H1 (cell line): ENCODE measurements around the gene AFAP1L1. TPM values are rescaled to one million over a fixed set of nuclear protein-coding genes. Genes with fewer than 3 reads are reported as not detected.

ENCODE experiments used
- CTCF ChIA-PET: fragments of 300-600 bp; sonication (Branson Sonifier 250); formaldehyde crosslinking; loops from one replicate; lab custom pipeline; 2021; ENCODE audit not compliant: partially characterized antibody; lab: Charles Lee
- POLR2A ChIA-PET: fragments of 300-600 bp; sonication (Branson Sonifier 250); formaldehyde crosslinking; loops from one replicate; lab custom pipeline; 2021; ENCODE audit warnings: inconsistent platforms; ENCODE audit not compliant: partially characterized antibody; lab: Charles Lee
- DNase-seq, 2 experiments: peaks; one replicate each; pipeline versions ENCODE4 v3.0.0 to v3.0.0-alpha.2; 2010 to 2022; ENCODE audit warnings: low spot score in 2 of 2, low read depth in 1 of 2, mixed read lengths in 1 of 2
- FAIRE-seq: peaks from 2 replicates; lab custom pipeline; 2011; peaks lifted over from hg19 to GRCh38; lab: Jason Lieb, UNC
- H2AFZ ChIP-seq: 2 replicates; pipeline ENCODE4 v1.8.1; 2012; ENCODE audit warnings: low read length, inconsistent platforms
- H2AK5ac ChIP-seq: 2 replicates; pipeline ENCODE4 v1.6.1; 2013; ENCODE audit warnings: low read depth, low read length
- H2BK120ac ChIP-seq: replicated peaks from 2 replicates; pipeline ENCODE3; 2013; ENCODE audit warnings: low read depth, low read length, inconsistent platforms
- H2BK12ac ChIP-seq: 2 replicates; pipeline ENCODE4 v1.6.1; 2013; ENCODE audit warnings: low read depth, low read length
- H2BK15ac ChIP-seq: 2 replicates; pipeline ENCODE4 v1.6.1; 2013; ENCODE audit warnings: low read length
- H2BK20ac ChIP-seq: 2 replicates; pipeline ENCODE4 v1.6.1; 2013; ENCODE audit warnings: low read length
- H2BK5ac ChIP-seq: 2 replicates; pipeline ENCODE4 v1.6.1; 2013; ENCODE audit warnings: low read depth, low read length
- H3K14ac ChIP-seq: 2 replicates; pipeline ENCODE4 v1.6.1; 2013; ENCODE audit warnings: inconsistent platforms; ENCODE audit not compliant: insufficient read length
- H3K18ac ChIP-seq: 2 replicates; pipeline ENCODE4 v1.6.1; 2013; ENCODE audit warnings: low read length; ENCODE audit errors: extremely low read depth
- H3K23ac ChIP-seq: 2 replicates; pipeline ENCODE4 v1.6.1; 2013; ENCODE audit warnings: inconsistent platforms; ENCODE audit not compliant: insufficient read length
- H3K23me2 ChIP-seq: 2 replicates; pipeline ENCODE4 v1.6.1; 2013; ENCODE audit warnings: low read depth, low read length
- H3K27ac ChIP-seq: 2 replicates; pipeline ENCODE4 v1.6.1; 2011; ENCODE audit warnings: low read depth, low read length, inconsistent platforms
- H3K27me3 ChIP-seq, 4 experiments: replicated peaks in 1 of 4; 1 replicate in 1 of 4; 2 replicates in 3 of 4; pipeline versions ENCODE4 v1.6.1 to v1.8.1; 2011 to 2013; ENCODE audit warnings: low read length in 3 of 4, mild to moderate bottlenecking in 3 of 4, inconsistent platforms in 2 of 4, mixed read lengths in 2 of 4, moderate library complexity in 1 of 4; ENCODE audit not compliant: control insufficient read depth in 3 of 4, insufficient read depth in 3 of 4; ENCODE audit errors: extremely low read depth in 1 of 4
- H3K36me3 ChIP-seq, 4 experiments: 2 replicates each; pipeline versions ENCODE4 v1.6.1 to v1.8.1; 2011 to 2013; ENCODE audit warnings: mild to moderate bottlenecking in 4 of 4, low read length in 3 of 4, moderate library complexity in 2 of 4, control low read depth in 1 of 4, inconsistent platforms in 1 of 4; ENCODE audit not compliant: insufficient read depth in 4 of 4, control insufficient read depth in 2 of 4
- H3K4ac ChIP-seq: replicated peaks from 2 replicates; pipeline ENCODE3; 2013; ENCODE audit warnings: low read length, low read depth, mixed read lengths, inconsistent platforms; ENCODE audit not compliant: insufficient read length
- H3K4me1 ChIP-seq, 4 experiments: replicated peaks in 1 of 4; 1 replicate in 1 of 4; 2 replicates in 3 of 4; pipeline versions ENCODE4 v1.6.1 to v1.8.1; 2011 to 2013; ENCODE audit warnings: low read length in 3 of 4, inconsistent platforms in 2 of 4, mixed read lengths in 1 of 4; ENCODE audit not compliant: insufficient read depth in 4 of 4, control insufficient read depth in 3 of 4
- H3K4me2 ChIP-seq, 2 experiments: 2 replicates each; pipeline versions ENCODE4 v1.6.1 to v1.8.1; 2011 to 2013; ENCODE audit warnings: low read depth in 2 of 2, low read length in 2 of 2, control low read depth in 1 of 2, inconsistent platforms in 1 of 2, mild to moderate bottlenecking in 1 of 2; ENCODE audit not compliant: insufficient read depth in 1 of 2
- H3K4me3 ChIP-seq, 4 experiments: fragments of 200-600, 300-600 bp in 1 of 4; sonication (generic), shearing (Covaris generic), sonication (Bioruptor Twin) in 1 of 4; 2 replicates each; pipeline versions ENCODE4 v1.5.1 to v1.8.1; 2011 to 2016; ENCODE audit warnings: low read length in 4 of 4, low read depth in 3 of 4, control low read depth in 2 of 4, inconsistent platforms in 2 of 4, mild to moderate bottlenecking in 2 of 4, mixed read lengths in 1 of 4, moderate library complexity in 1 of 4; ENCODE audit not compliant: insufficient read depth in 2 of 4; ENCODE audit errors: extremely low read depth in 1 of 4
- H3K56ac ChIP-seq: replicated peaks from 2 replicates; pipeline ENCODE3; 2013; ENCODE audit warnings: low read depth, mild to moderate bottlenecking, mixed read lengths, low read length, inconsistent platforms; ENCODE audit not compliant: insufficient read length
- H3K79me1 ChIP-seq: 2 replicates; pipeline ENCODE4 v1.6.1; 2013; ENCODE audit warnings: low read depth, low read length, control low read depth
- H3K79me2 ChIP-seq, 2 experiments: 2 replicates each; pipeline versions ENCODE4 v1.6.1 to v1.8.1; 2012 to 2013; ENCODE audit warnings: low read length in 2 of 2, mild to moderate bottlenecking in 2 of 2, inconsistent platforms in 1 of 2; ENCODE audit not compliant: insufficient read depth in 2 of 2, control insufficient read depth in 1 of 2
- H3K9ac ChIP-seq, 4 experiments: replicated peaks in 1 of 4; 1 replicate in 1 of 4; 2 replicates in 3 of 4; pipeline versions ENCODE4 v1.6.1 to v1.8.1; 2011 to 2013; ENCODE audit warnings: low read depth in 3 of 4, low read length in 3 of 4, control low read depth in 2 of 4, mild to moderate bottlenecking in 2 of 4, moderate library complexity in 2 of 4, inconsistent platforms in 1 of 4; ENCODE audit errors: extremely low read depth in 1 of 4
- H3K9me3 ChIP-seq, 2 experiments: 2 replicates each; pipeline versions ENCODE4 v1.6.1 to v1.8.1; 2012 to 2013; ENCODE audit warnings: mild to moderate bottlenecking in 2 of 2, moderate library complexity in 2 of 2, control low read depth in 1 of 2, inconsistent platforms in 1 of 2, low read depth in 1 of 2, low read length in 1 of 2, mixed read lengths in 1 of 2; ENCODE audit not compliant: insufficient read depth in 2 of 2
- H4K20me1 ChIP-seq, 2 experiments: replicated peaks in 1 of 2; 2 replicates each; pipeline versions ENCODE3 to v1.8.1; 2011 to 2013; ENCODE audit warnings: inconsistent platforms in 2 of 2, low read length in 2 of 2, mild to moderate bottlenecking in 1 of 2; ENCODE audit not compliant: insufficient read depth in 2 of 2, control insufficient read depth in 1 of 2
- H4K5ac ChIP-seq: 2 replicates; pipeline ENCODE4 v1.6.1; 2013; ENCODE audit warnings: low read length, low read depth, mixed read lengths, inconsistent platforms; ENCODE audit not compliant: insufficient read length
- H4K8ac ChIP-seq: 2 replicates; pipeline ENCODE4 v1.8.0; 2013; ENCODE audit warnings: mild to moderate bottlenecking, moderate library complexity, low read length, inconsistent platforms; ENCODE audit not compliant: insufficient read depth; ENCODE audit errors: extremely low read depth
- H4K91ac ChIP-seq: replicated peaks from 2 replicates; pipeline ENCODE3; 2013; ENCODE audit warnings: low read length, mixed read lengths, inconsistent platforms; ENCODE audit not compliant: insufficient read length
- ASH2L ChIP-seq: fragments of 200-600, 300-600 bp; sonication (generic); IDR thresholded peaks from one replicate; pipeline ENCODE4 v1.7.1; 2017; ENCODE audit warnings: low read length
- CBX8 ChIP-seq: fragments of 300-800, 300-1000 bp; sonication (generic); IDR thresholded peaks from 2 replicates; pipeline ENCODE4 v1.7.1; 2016; ENCODE audit warnings: low read depth, low read length, borderline replicate concordance
- CEBPB ChIP-seq: IDR thresholded peaks from 2 replicates; pipeline ENCODE4 v1.6.1; 2012; ENCODE audit warnings: low read depth, low read length
- EP300 ChIP-seq, 2 experiments: IDR thresholded peaks; 1 replicate in 1 of 2; 2 replicates in 1 of 2; pipeline ENCODE4 v1.6.1; 2011 to 2012; ENCODE audit warnings: low read depth in 2 of 2, low read length in 2 of 2, mild to moderate bottlenecking in 2 of 2, borderline replicate concordance in 1 of 2, inconsistent platforms in 1 of 2, moderate library complexity in 1 of 2
- EZH2 ChIP-seq: fragments of 200-600 bp; sonication (generic); IDR thresholded peaks from 2 replicates; pipeline ENCODE4 v1.7.1; 2012; ENCODE audit warnings: low read depth, mild to moderate bottlenecking, moderate library complexity, low read length, inconsistent platforms; ENCODE audit not compliant: severe bottlenecking
- GABPA ChIP-seq: IDR thresholded peaks from 2 replicates; pipeline ENCODE4 v1.6.1; 2011; ENCODE audit warnings: mild to moderate bottlenecking, low read length, moderate library complexity, borderline replicate concordance; ENCODE audit not compliant: insufficient read depth
- KDM5A ChIP-seq: fragments of 200-600 bp; IDR thresholded peaks from 2 replicates; pipeline ENCODE4 v1.7.1; 2012; ENCODE audit warnings: mild to moderate bottlenecking, low read length, inconsistent platforms, mixed read lengths
- MAFK ChIP-seq: IDR thresholded peaks from 2 replicates; pipeline ENCODE4 v1.6.1; 2012; ENCODE audit warnings: low read depth, mild to moderate bottlenecking, improper control_type of control experiment, low read length
- NANOG ChIP-seq: IDR thresholded peaks from 2 replicates; pipeline ENCODE4 v1.6.1; 2011; ENCODE audit warnings: low read length, low read depth, mild to moderate bottlenecking, inconsistent platforms; ENCODE audit not compliant: insufficient read depth, poor library complexity, severe bottlenecking
- PHF8 ChIP-seq: fragments of 200-600 bp; sonication (generic); conservative IDR thresholded peaks from 2 replicates; pipeline ENCODE4 v1.7.1; 2012; ENCODE audit warnings: low read depth, mild to moderate bottlenecking, inconsistent platforms, low read length, moderate library complexity
- RFX5 ChIP-seq: IDR thresholded peaks from 2 replicates; pipeline ENCODE4 v1.6.1; 2011; ENCODE audit warnings: low read depth, low read length, improper control_type of control experiment, borderline replicate concordance
- SIX5 ChIP-seq: IDR thresholded peaks from 2 replicates; pipeline ENCODE4 v1.6.1; 2011; ENCODE audit warnings: mild to moderate bottlenecking, low read depth, low read length
- TAF1 ChIP-seq: IDR thresholded peaks from 2 replicates; pipeline ENCODE4 v1.6.1; 2011; ENCODE audit warnings: mild to moderate bottlenecking, low read depth, low read length
- WGBS, 2 experiments: shearing (Covaris generic) in 1 of 2; methylation state at CpG; one replicate each; pipeline versions ENCODE4 v1.1.6 to v1.1.7; 2013 to 2015; ENCODE audit warnings: low lambda C conversion rate in 2 of 2, mixed read lengths in 2 of 2, inconsistent platforms in 1 of 2, low coverage in 1 of 2, missing lambda C conversion rate in 1 of 2; ENCODE audit not compliant: insufficient replicate concordance in 2 of 2, insufficient coverage in 1 of 2, insufficient read length in 1 of 2; ENCODE audit errors: extremely low coverage in 1 of 2, missing lambda C conversion rate in 1 of 2; 5-methylcytosine and 5-hydroxymethylcytosine counted together
- polyA plus RNA-seq, 7 experiments: library from polyadenylated mRNA; depleted of rRNA in 3 of 7; stranded (reverse) in 5 of 7; unstranded in 2 of 7; fragments of >200 nt in 5 of 7; fragments of 200-250 nt in 2 of 7; gene quantifications; 1 replicate in 5 of 7; 2 replicates in 1 of 7; 4 replicates in 1 of 7; pipeline versions ENCODE4 v1.2.1 to v1.2.3, GENCODE V29; 2011 to 2013; ENCODE audit warnings: missing spikeins in 2 of 7, mixed read lengths in 2 of 7
- total RNA-seq: library from RNA; stranded (reverse); fragmentation: NEBNext Ultra II Directional; extraction: Animal tissue kit (Norgen Biotek cat#: 25700); gene quantifications from 2 replicates; pipeline ENCODE4 v1.2.1, GENCODE V29; 2021

AFAP1L1 gene
- total and polyA plus RNA-seq, 2 of the 8 experiments (the other 6 are each of a cell fraction or from before 2014, with no cell fraction given), result 0.79 to 4.7 TPM

DNA sequence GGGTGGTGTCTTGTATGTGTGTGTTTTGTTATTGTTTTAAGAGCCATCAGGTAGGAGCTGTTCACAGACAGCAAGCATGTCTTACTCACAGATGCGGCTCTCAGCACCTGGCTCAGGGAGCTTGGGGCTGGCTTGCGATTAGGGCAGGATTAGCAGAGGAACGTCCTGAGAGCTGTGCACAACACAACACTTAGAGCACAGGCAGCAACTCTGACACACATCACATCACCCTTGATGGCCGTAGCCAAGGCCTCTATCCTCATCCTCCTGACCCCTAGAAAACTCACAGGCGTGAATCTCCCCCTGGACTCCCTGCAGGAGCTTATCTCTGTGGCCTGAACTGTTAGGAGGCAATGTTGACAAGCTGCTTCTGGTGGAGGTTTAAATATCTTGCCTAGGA, 114.5 kb downstream of the AFAP1L1 start:
- no peak overlapping the region for H3K4ac ChIP-seq
- no peak overlapping the region for H3K9ac ChIP-seq
- H4K20me1 ChIP-seq, result no peaks in the 10 kb centered on the region
- H4K5ac ChIP-seq, result no peak overlapping the region
- H2BK120ac ChIP-seq, result no peak overlapping the region
- H3K79me2 ChIP-seq, result no peaks in the 10 kb centered on the region
- H3K79me1 ChIP-seq, result no peaks in the 10 kb centered on the region
- ChIA-PET CTCF (interaction anchor here (0.5 to 46.1 kb wide), 14 partner anchors 10 to 232 kb away, joined by 3 to 1310 read pairs (median 4); no protein-coding TSS in a partner anchor), POLR2A (interaction anchor here (1.1 to 1.6 kb wide), 2 partner anchors 10 to 13 kb away, joined by 3 to 6 read pairs; no protein-coding TSS in a partner anchor)
- no peak overlapping the region for H3K14ac ChIP-seq
- H4K8ac ChIP-seq, result no peak overlapping the region
- H3K23ac ChIP-seq, result no peak overlapping the region
- no peaks in the 10 kb centered on the region; a peak in 1 of 7 replicates for H3K27me3 ChIP-seq
- no peak overlapping the region for H2AFZ ChIP-seq
- no peak for DNase-seq
- no peaks in the 10 kb centered on the region for H3K36me3 ChIP-seq
- H3K4me2 ChIP-seq, result no peak overlapping the region
- no peak overlapping the region for H3K4me3 ChIP-seq
- H3K23me2 ChIP-seq, result peaks cover 2% of the 10 kb centered on the region; the same call in 1 of the 2 replicates
- FAIRE-seq, result no peak
- no peaks in the 10 kb centered on the region for H3K9me3 ChIP-seq
- H2BK5ac ChIP-seq, result no peak overlapping the region
- H2BK20ac ChIP-seq, result no peak overlapping the region
- H2BK15ac ChIP-seq, result peak overlapping the region; percentile 31; the same call in 1 of the 2 replicates
- 90% methylated on average over 5 of the region's 5 CpGs; no CpG with 5 or more reads in 1 of the 2 experiments for whole genome bisulfite sequencing, 2 experiments
- H4K91ac ChIP-seq, result no peak overlapping the region
- H3K56ac ChIP-seq, result no peak overlapping the region
- H3K27ac ChIP-seq, result no peak overlapping the region
- H3K4me1 ChIP-seq, result no peaks in the 10 kb centered on the region
- H2AK5ac ChIP-seq, result no peak overlapping the region
- no peak overlapping the region for H3K18ac ChIP-seq
- H2BK12ac ChIP-seq, result no peak overlapping the region
- TF ChIP-seq EZH2, result no peak
- no peak for TF ChIP-seq TAF1
- no peak for TF ChIP-seq GABPA
- TF ChIP-seq MAFK, result no peak
- TF ChIP-seq RFX5, result no peak
- no peak for TF ChIP-seq SIX5
- no peak for TF ChIP-seq KDM5A
- TF ChIP-seq NANOG, result no peak
- TF ChIP-seq PHF8, result no peak
- TF ChIP-seq ASH2L, result no peak
- no peak for TF ChIP-seq CBX8
- TF ChIP-seq EP300 (IDR thresholded peaks at IDR 0.05; ENCODE audit: borderline replicate concordance in 1 of 2, low read depth in 2 of 2, low read length in 2 of 2), result no peak
- no peak for TF ChIP-seq CEBPB
